ENCODE measurements around the gene CTNNBL1. TPM values are rescaled to one million over a fixed set of nuclear protein-coding genes. Genes with fewer than 3 reads are reported as not detected.

The CTNNBL1 gene
- total RNA-seq, 1 experiment from 2014 or later = 55.4 TPM

DNA sequence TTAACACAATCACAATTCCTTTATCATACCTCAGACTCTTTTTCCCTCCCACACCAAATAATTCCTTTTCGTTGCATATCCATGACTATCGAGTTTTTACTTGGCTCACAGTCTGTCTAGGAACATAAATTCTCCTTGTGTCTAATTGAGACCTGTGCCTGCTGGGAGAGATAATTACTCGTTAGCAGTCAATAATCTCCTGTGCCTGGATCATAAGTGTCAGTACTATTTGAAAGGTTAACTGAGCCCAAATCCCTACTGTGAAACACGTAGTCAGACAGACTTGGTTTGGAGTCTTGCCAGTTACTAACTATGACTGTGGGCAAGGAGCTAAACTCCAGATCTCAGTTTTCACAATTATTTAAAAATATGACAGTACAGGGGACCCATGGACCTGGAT lies 5.7 kb upstream of the CTNNBL1 start:
- no peak overlapping the region for H3K4me3 ChIP-seq (replicated peaks in 1 of 2; ENCODE audit: low read depth in 1 of 2, low read length in 2 of 2)
- no peaks in the 10 kb centered on the region for H3K9me2 ChIP-seq (ENCODE audit: insufficient read depth)
- intact Hi-C loops (cut with micrococcal nuclease) = no loop called here
- peaks cover 0 to under 1% of the 10 kb centered on the region in 2 experiments; a peak in 1 of 4 replicates for H3K4me1 ChIP-seq (ENCODE audit: control insufficient read depth in 1 of 2, insufficient read depth in 2 of 2, low read length in 2 of 2)
- H4K20me1 ChIP-seq (ENCODE audit: insufficient read depth) = no peaks in the 10 kb centered on the region
- ChIA-PET CTCF (no interaction called here), POLR2A (no interaction called here), RAD21 (ENCODE audit: low non-redundant PET in 1 of 2, low total read pairs in 2 of 2, uncharacterized antibody in 2 of 2, unreplicated experiment in 2 of 2) (interaction anchor here in 1 of 2 experiments (0.6 kb wide), 1 partner anchor 255 kb away, joined by 3 read pairs; no protein-coding TSS in a partner anchor)
- H3K36me3 ChIP-seq (ENCODE audit: control insufficient read depth in 1 of 2, insufficient read depth in 2 of 2, low read length in 2 of 2) = no peaks in the 10 kb centered on the region
- H3K79me2 ChIP-seq (ENCODE audit: insufficient read depth, low read length) = no peaks in the 10 kb centered on the region
- no peak overlapping the region for H3K4me2 ChIP-seq (ENCODE audit: low read length)
- H3K27ac ChIP-seq (ENCODE audit: low read depth, low read length) = no peak overlapping the region
- TF ChIP-seq CEBPB (IDR thresholded peaks at IDR 0.05; ENCODE audit: low read depth) (no peak), YY1 (IDR thresholded peaks at IDR 0.05; ENCODE audit: extremely low read depth, insufficient replicate concordance, low read depth, low read length) (no peak), ATF3 (IDR thresholded peaks at IDR 0.05) (no peak), TCF7L2 (IDR thresholded peaks at IDR 0.05; ENCODE audit: borderline replicate concordance, extremely low read depth, insufficient read depth, insufficient read length) (no peak), FOSL1 (IDR thresholded peaks at IDR 0.05; ENCODE audit: low read depth) (no peak), POLR2AphosphoS5 (IDR thresholded peaks at IDR 0.05; ENCODE audit: low read depth, low read length) (no peak), POLR2A (IDR thresholded peaks at IDR 0.05; ENCODE audit: borderline replicate concordance, extremely low read depth, insufficient read depth, insufficient read length) (no peak), EZH2 (IDR thresholded peaks at IDR 0.05) (no peak), EGR1 (IDR thresholded peaks at IDR 0.05; ENCODE audit: low read depth) (no peak), EZH2phosphoT487 (IDR thresholded peaks at IDR 0.05; ENCODE audit: borderline replicate concordance) (no peak)
- TF ChIP-seq, protein P1, sequence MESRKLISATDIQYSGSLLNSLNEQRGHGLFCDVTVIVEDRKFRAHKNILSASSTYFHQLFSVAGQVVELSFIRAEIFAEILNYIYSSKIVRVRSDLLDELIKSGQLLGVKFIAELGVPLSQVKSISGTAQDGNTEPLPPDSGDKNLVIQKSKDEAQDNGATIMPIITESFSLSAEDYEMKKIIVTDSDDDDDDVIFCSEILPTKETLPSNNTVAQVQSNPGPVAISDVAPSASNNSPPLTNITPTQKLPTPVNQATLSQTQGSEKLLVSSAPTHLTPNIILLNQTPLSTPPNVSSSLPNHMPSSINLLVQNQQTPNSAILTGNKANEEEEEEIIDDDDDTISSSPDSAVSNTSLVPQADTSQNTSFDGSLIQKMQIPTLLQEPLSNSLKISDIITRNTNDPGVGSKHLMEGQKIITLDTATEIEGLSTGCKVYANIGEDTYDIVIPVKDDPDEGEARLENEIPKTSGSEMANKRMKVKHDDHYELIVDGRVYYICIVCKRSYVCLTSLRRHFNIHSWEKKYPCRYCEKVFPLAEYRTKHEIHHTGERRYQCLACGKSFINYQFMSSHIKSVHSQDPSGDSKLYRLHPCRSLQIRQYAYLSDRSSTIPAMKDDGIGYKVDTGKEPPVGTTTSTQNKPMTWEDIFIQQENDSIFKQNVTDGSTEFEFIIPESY (IDR thresholded peaks at IDR 0.05; ENCODE audit: extremely low read depth, insufficient replicate concordance, low read length) = no peak
- TF ChIP-seq, protein P2, sequence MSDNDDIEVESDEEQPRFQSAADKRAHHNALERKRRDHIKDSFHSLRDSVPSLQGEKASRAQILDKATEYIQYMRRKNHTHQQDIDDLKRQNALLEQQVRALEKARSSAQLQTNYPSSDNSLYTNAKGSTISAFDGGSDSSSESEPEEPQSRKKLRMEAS (IDR thresholded peaks at IDR 0.05) = no peak
- DNase-seq (ENCODE audit: low read depth, low spot score) (no peak), ATAC-seq (no peak)
- BruUV-seq (replicated peaks) = no TSS peak
- no peak overlapping the region for H3K9ac ChIP-seq (ENCODE audit: low read length)
- peaks cover 57% of the 10 kb centered on the region for H3K27me3 ChIP-seq (ENCODE audit: insufficient read depth, low read length)
- H3K9me3 ChIP-seq (ENCODE audit: control insufficient read depth in 1 of 2, insufficient read depth in 1 of 2, low read depth in 1 of 2, low read length in 2 of 2) = 0 out of 4 replicates have a peak, but pooled peaks cover 0 to 3% of the 10 kb centered on the region in 2 experiments
- no peak overlapping the region for H2AFZ ChIP-seq (ENCODE audit: low read depth, low read length, poor library complexity, severe bottlenecking)

Data from HCT116 (cell line).